B cell (primary cell): Measurements from ENCODE around the gene OR10AD1. TPM values are rescaled to one million over a fixed set of nuclear protein-coding genes. Genes with fewer than 3 reads are reported as not detected.

Source experiments
- ATAC-seq: fragments of 200-7000 bp; cut with Tn5 transposase; one replicate; pipeline ENCODE4 v1.10.0; 2021; ENCODE audit warnings: low read depth, mild to moderate bottlenecking, moderate number of reproducible peaks, moderate library complexity
- CTCF ChIA-PET: fragments of 350-600 bp; sonication (Branson Sonifier 250); formaldehyde crosslinking; loops from one replicate; lab custom pipeline; 2021; ENCODE audit warnings: antibody characterized with exemption, inconsistent platforms; lab: Charles Lee
- POLR2A ChIA-PET: fragments of 350-600 bp; sonication (Branson Sonifier 250); formaldehyde crosslinking; loops from one replicate; lab custom pipeline; 2021; ENCODE audit warnings: antibody characterized with exemption; lab: Charles Lee
- DNase-seq: peaks from one replicate; pipeline ENCODE4 v3.0.0; 2013
- H2AFZ ChIP-seq: 2 replicates; pipeline ENCODE4 v1.6.1; 2012; ENCODE audit warnings: mild to moderate bottlenecking, low read depth, low read length; ENCODE audit not compliant: insufficient read depth, poor library complexity, severe bottlenecking
- H3K27ac ChIP-seq, 2 donors: 1 replicate in 1 of 2; 2 replicates in 1 of 2; pipeline ENCODE4 v1.5.1; 2012 to 2013; ENCODE audit warnings: low read length in 2 of 2, mild to moderate bottlenecking in 2 of 2, moderate library complexity in 1 of 2
- H3K27me3 ChIP-seq, 4 experiments: fragments of 200-600 bp in 1 of 4; sonication (generic) in 1 of 4; replicated peaks in 1 of 4; 1 replicate in 2 of 4; 2 replicates in 2 of 4; pipeline versions ENCODE4 v1.6.1 to v1.7.0; 2013 to 2016; ENCODE audit warnings: low read length in 3 of 4, mild to moderate bottlenecking in 2 of 4, mixed read lengths in 1 of 4, moderate library complexity in 1 of 4; ENCODE audit not compliant: insufficient read depth in 4 of 4, control insufficient read depth in 3 of 4; ENCODE audit errors: control extremely low read depth in 1 of 4
- H3K36me3 ChIP-seq, 2 experiments: replicated peaks in 1 of 2; 1 replicate in 1 of 2; 2 replicates in 1 of 2; pipeline versions ENCODE4 v1.6.1 to v1.7.1; 2013; ENCODE audit warnings: low read length in 1 of 2; ENCODE audit not compliant: insufficient read depth in 2 of 2, control insufficient read depth in 1 of 2; ENCODE audit errors: control extremely low read depth in 1 of 2, extremely low read depth in 1 of 2
- H3K4me1 ChIP-seq, 2 donors: fragments of 200-600 bp in 1 of 2; sonication (generic) in 1 of 2; 1 replicate in 1 of 2; 2 replicates in 1 of 2; pipeline versions ENCODE4 v1.5.1 to v1.6.1; 2013 to 2017; ENCODE audit warnings: low read length in 2 of 2; ENCODE audit not compliant: control insufficient read depth in 2 of 2, insufficient read depth in 2 of 2
- H3K4me2 ChIP-seq: replicated peaks from 2 replicates; pipeline ENCODE3; 2012; ENCODE audit warnings: mild to moderate bottlenecking, low read depth, low read length; ENCODE audit not compliant: poor library complexity, severe bottlenecking
- H3K4me3 ChIP-seq, 5 experiments: fragments of 200-600 bp in 1 of 5; sonication (generic) in 1 of 5; 1 replicate in 3 of 5; 2 replicates in 2 of 5; pipeline versions ENCODE4 v1.5.1 to v1.7.0; 2011 to 2016; ENCODE audit warnings: low read length in 4 of 5, mild to moderate bottlenecking in 4 of 5, low read depth in 2 of 5, control low read depth in 1 of 5, moderate library complexity in 1 of 5; ENCODE audit not compliant: insufficient read depth in 1 of 5; ENCODE audit errors: control extremely low read depth in 1 of 5, extremely low read depth in 1 of 5
- H3K79me2 ChIP-seq: fragments of 200-600 bp; sonication (generic); one replicate; pipeline ENCODE4 v1.6.0; 2016; ENCODE audit warnings: low read length; ENCODE audit not compliant: control insufficient read depth, insufficient read depth
- H3K9ac ChIP-seq: fragments of 200-600 bp; sonication (generic); 2 replicates; pipeline ENCODE4 v1.6.1; 2017; ENCODE audit warnings: mild to moderate bottlenecking, low read length, moderate library complexity
- H3K9me3 ChIP-seq, 3 donors: one replicate each; pipeline versions ENCODE4 v1.6.1 to v1.7.1; 2013; ENCODE audit warnings: low read length in 2 of 3; ENCODE audit not compliant: control insufficient read depth in 2 of 3, insufficient read depth in 1 of 3; ENCODE audit errors: control extremely low read depth in 1 of 3
- H4K20me1 ChIP-seq: 2 replicates; pipeline ENCODE4 v1.6.0; 2012; ENCODE audit warnings: mild to moderate bottlenecking, low read length; ENCODE audit not compliant: insufficient read depth, control insufficient read depth, poor library complexity, severe bottlenecking
- H3K27ac Mint-ChIP-seq: one replicate; pipeline ENCODE4 v1.8.0; 2021; ENCODE audit warnings: mixed read lengths
- H3K27me3 Mint-ChIP-seq: one replicate; pipeline ENCODE4 v1.8.0; 2021; ENCODE audit warnings: mixed read lengths
- H3K4me1 Mint-ChIP-seq: one replicate; pipeline ENCODE4 v1.8.0; 2021; ENCODE audit warnings: mixed read lengths
- H3K4me3 Mint-ChIP-seq: one replicate; pipeline ENCODE4 v1.8.0; 2021; ENCODE audit warnings: mixed read lengths
- H3K9me3 Mint-ChIP-seq: one replicate; pipeline ENCODE4 v1.8.0; 2022; ENCODE audit warnings: mixed read lengths; ENCODE audit not compliant: insufficient read depth
- CTCF ChIP-seq: fragments of 200-600 bp; IDR thresholded peaks from one replicate; pipeline ENCODE4 v1.8.0; 2022; ENCODE audit warnings: antibody characterized with exemption, mild to moderate bottlenecking
- EZH2 ChIP-seq: IDR thresholded peaks from 2 replicates; pipeline ENCODE4 v1.6.1; 2012; ENCODE audit warnings: borderline replicate concordance, low read depth, mild to moderate bottlenecking, moderate library complexity, low read length; ENCODE audit not compliant: insufficient read depth, poor library complexity, severe bottlenecking
- WGBS: methylation state at CpG from one replicate; pipeline ENCODE4 v1.1.5; 2013; ENCODE audit warnings: missing lambda C conversion rate; ENCODE audit not compliant: insufficient coverage; 5-methylcytosine and 5-hydroxymethylcytosine counted together
- intact Hi-C: fragments of 100-400 bp; cut with micrococcal nuclease; formaldehyde crosslinking; loops from one replicate; pipeline ENCODE4 v1.10.0; 2022
- polyA plus RNA-seq: library from polyadenylated mRNA; depleted of rRNA; stranded (reverse); fragments of >200 nt; gene quantifications from 2 replicates; pipeline ENCODE4 v1.2.3, GENCODE V29; 2012
- total RNA-seq, 2 donors: library from RNA; stranded (reverse); fragments of 120-200 nt in 1 of 2; gene quantifications; 1 replicate in 1 of 2; 2 replicates in 1 of 2; pipeline versions ENCODE4 v1.2.3 to v1.2.4, GENCODE V29; 2013 to 2022

The OR10AD1 gene
- total and polyA plus RNA-seq, 2 donors (not counting 1 experiment from before 2014, with no cell fraction given), result not detected

DNA sequence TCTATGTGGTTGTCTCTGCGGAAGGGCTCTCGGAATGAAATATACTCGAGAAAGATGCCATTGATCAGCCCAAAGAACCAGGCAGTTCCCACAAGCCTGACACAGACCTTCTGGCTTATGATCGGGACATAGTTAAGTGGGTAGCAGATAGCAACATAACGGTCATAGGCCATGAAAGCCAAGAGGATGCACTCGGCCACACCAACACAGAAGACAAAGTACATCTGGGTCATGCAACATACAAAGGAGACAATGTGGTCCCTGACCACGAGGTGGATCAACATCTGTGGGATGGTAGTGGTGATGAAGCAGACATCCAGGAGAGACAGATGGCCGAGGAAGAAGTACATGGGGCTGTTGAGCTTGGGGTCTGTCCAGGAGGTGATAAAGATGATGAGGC, 326 bp downstream of the OR10AD1 start:
- Histone ChIP-seq H3K4me1 (peaks cover 13 to 14% of the 10 kb centered on the region in 2 donors), H3K9me3 (peaks cover 8 to 16% (median 11%) of the 10 kb centered on the region in 3 donors), H3K27me3 (no peaks in the 10 kb centered on the region), H3K9ac (no peak overlapping the region), H4K20me1 (no peaks in the 10 kb centered on the region), H3K27ac (no peak overlapping the region), H3K79me2 (peaks cover 18% of the 10 kb centered on the region), H2AFZ (no peak overlapping the region), H3K4me2 (no peak overlapping the region), H3K4me3 (no peak overlapping the region), H3K36me3 (peaks cover 0 to 2% of the 10 kb centered on the region in 2 experiments)
- peaks cover 20% of the 10 kb centered on the region for H3K4me1 Mint-ChIP-seq
- intact Hi-C loops, result no loop called here
- ATAC-seq, result no peak
- H3K27me3 Mint-ChIP-seq, result no peaks in the 10 kb centered on the region
- POLR2A ChIA-PET, result no interaction called here
- WGBS, result 97% methylated on average over 6 of the region's 8 CpGs
- H3K9me3 Mint-ChIP-seq, result peaks cover 7% of the 10 kb centered on the region
- CTCF ChIA-PET, result no interaction called here
- TF ChIP-seq CTCF (no peak), EZH2 (no peak)
- H3K4me3 Mint-ChIP-seq, result no peak overlapping the region
- no peak for DNase-seq
- H3K27ac Mint-ChIP-seq, result no peak overlapping the region

- TF ChIP-seq EZH2, result no peak
- no peak for TF ChIP-seq CTCF
- H3K4me3 ChIP-seq, result no peak overlapping the region
- Mint-ChIP-seq H3K4me3 (no peak overlapping the region), H3K9me3 (peaks cover 7% of the 10 kb centered on the region), H3K4me1 (peaks cover 23% of the 10 kb centered on the region), H3K27ac (no peak overlapping the region), H3K27me3 (no peaks in the 10 kb centered on the region)
- intact Hi-C loops, result no loop called here
- no peak overlapping the region for H3K9ac ChIP-seq
- no CpG with 5 or more reads among the region's 3 CpGs for WGBS
- H3K4me2 ChIP-seq, result no peak overlapping the region
- POLR2A ChIA-PET, result no interaction called here
- H2AFZ ChIP-seq, result no peak overlapping the region
- ATAC-seq (no peak), DNase-seq (no peak)
- peaks cover 2 to 9% (median 6%) of the 10 kb centered on the region in 3 donors for H3K9me3 ChIP-seq
- no peak overlapping the region for H3K27ac ChIP-seq
- H3K27me3 ChIP-seq, result no peaks in the 10 kb centered on the region
- H3K4me1 ChIP-seq, result peaks cover 18 to 20% of the 10 kb centered on the region in 2 donors
- CTCF ChIA-PET, result interaction anchor here (1.5 kb wide), 1 partner anchor 15 kb away, joined by 5 read pairs; no protein-coding TSS in a partner anchor
- H4K20me1 ChIP-seq, result no peaks in the 10 kb centered on the region
- H3K79me2 ChIP-seq, result peaks cover 18% of the 10 kb centered on the region
- peaks cover 0 to 2% of the 10 kb centered on the region in 2 experiments for H3K36me3 ChIP-seq
Observed at GRCh38 chr12:48201516-48201915, 1.6 kb downstream of the OR10AD1 start.
